Calu3 (cell line): ENCODE data around the gene ATCAY. TPM values are rescaled to one million over a fixed set of nuclear protein-coding genes. Genes with fewer than 3 reads are reported as not detected.
"Not testable (repeated sequence)": the region's sequence is repeated elsewhere in the genome, so short reads cannot be mapped to it uniquely, and the experiment has no call there.

Source experiments
- BruUV-seq: library from RNA; stranded (reverse); fragments of 400-500 nt; replicated peaks from 2 replicates; lab custom pipeline; 2021; lab: Mats Ljungman, UMichigan
- CTCF ChIA-PET: fragments of 300-600 bp; sonication (Branson Sonifier 250); formaldehyde crosslinking; loops from one replicate; lab custom pipeline; 2022; ENCODE audit warnings: antibody characterized with exemption; lab: Charles Lee
- DNase-seq: peaks from one replicate; pipeline ENCODE4 v3.0.0; 2022
- H3K27ac Mint-ChIP-seq: one replicate; pipeline ENCODE4 v1.8.0; 2022; ENCODE audit warnings: mixed read lengths; ENCODE audit not compliant: unreplicated experiment
- H3K27me3 Mint-ChIP-seq: one replicate; pipeline ENCODE4 v1.8.0; 2022; ENCODE audit warnings: mixed read lengths; ENCODE audit not compliant: unreplicated experiment
- H3K36me3 Mint-ChIP-seq: one replicate; pipeline ENCODE4 v1.8.0; 2022; ENCODE audit warnings: mild to moderate bottlenecking, moderate library complexity, mixed read lengths; ENCODE audit not compliant: insufficient read depth, unreplicated experiment
- H3K4me1 Mint-ChIP-seq: one replicate; pipeline ENCODE4 v1.8.0; 2022; ENCODE audit warnings: mild to moderate bottlenecking, low read depth, mixed read lengths; ENCODE audit not compliant: unreplicated experiment
- H3K4me3 Mint-ChIP-seq: one replicate; pipeline ENCODE4 v1.8.0; 2022; ENCODE audit warnings: mild to moderate bottlenecking, low read depth, moderate library complexity, mixed read lengths; ENCODE audit not compliant: unreplicated experiment
- H3K9me3 Mint-ChIP-seq: one replicate; pipeline ENCODE4 v1.8.0; 2022; ENCODE audit warnings: low read depth, mixed read lengths; ENCODE audit not compliant: unreplicated experiment
- intact Hi-C: fragments of 100-400 bp; cut with micrococcal nuclease; formaldehyde crosslinking; loops from one replicate; pipeline ENCODE4 v1.10.0; 2022; ENCODE audit not compliant: unreplicated experiment
- total RNA-seq: library from RNA; stranded (reverse); gene quantifications from 2 replicates; pipeline ENCODE4 v1.2.3, GENCODE V29; 2022
- TF ChIP-seq, protein P1 (sequence below): fragments of 200-600 bp; IDR thresholded peaks from one replicate; pipeline ENCODE4 v1.8.0; 2022; ENCODE audit warnings: antibody characterized with exemption; ENCODE audit not compliant: unreplicated experiment

The ATCAY gene
- total RNA-seq, 1 experiment from 2014 or later: not detected

DNA sequence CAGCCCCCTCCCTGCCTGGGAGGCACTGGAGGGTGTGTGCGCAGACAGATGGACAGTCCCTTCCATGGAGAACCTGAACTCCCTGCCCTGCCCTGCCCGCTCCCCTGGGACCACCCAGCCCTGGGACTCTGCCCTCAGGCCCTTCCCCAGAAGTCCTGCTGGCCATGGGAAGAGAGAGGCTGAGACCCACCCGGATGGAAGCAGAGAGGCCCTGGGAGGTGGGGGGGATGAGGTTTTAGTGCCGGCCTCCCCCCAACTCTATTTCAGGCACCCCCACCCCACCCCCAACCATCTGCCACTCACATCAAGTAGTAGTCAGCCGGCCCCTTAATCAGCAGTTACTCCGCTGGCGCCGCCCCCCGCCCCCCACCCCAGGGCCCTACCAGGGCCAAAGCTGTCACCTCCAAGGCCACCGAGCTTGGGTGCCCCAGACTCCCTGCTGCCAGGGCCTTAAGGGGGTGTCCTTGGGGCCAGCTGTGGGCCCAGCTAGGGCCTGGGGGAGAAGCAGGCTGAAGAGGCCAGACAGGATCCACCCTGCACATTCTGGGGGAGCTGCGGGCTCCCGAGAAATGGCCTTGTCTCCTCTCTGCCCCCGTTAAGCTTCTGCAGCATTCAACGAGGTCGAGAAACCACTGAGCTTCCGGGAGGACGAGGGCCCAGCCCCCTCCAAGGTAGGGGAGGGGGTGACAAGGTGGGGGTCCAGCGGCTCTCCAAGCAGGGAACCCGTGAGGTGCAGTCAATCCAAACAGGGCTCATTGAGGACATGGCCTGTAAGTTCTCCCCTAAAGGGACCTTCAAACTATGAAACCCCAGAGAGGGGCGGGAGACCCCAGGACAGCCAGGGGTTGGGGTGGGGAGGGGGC is 69.7 kb downstream of the ATCAY start:
- H3K27me3 Mint-ChIP-seq: peaks cover 13% of the 10 kb centered on the region
- H3K36me3 Mint-ChIP-seq: peaks cover 14% of the 10 kb centered on the region
- peaks cover 7% of the 10 kb centered on the region for H3K4me1 Mint-ChIP-seq
- no TSS peak for BruUV-seq
- intact Hi-C loops: no loop called here
- no peak overlapping the region for H3K27ac Mint-ChIP-seq
- H3K4me3 Mint-ChIP-seq: no peak overlapping the region
- TF ChIP-seq, protein P1, sequence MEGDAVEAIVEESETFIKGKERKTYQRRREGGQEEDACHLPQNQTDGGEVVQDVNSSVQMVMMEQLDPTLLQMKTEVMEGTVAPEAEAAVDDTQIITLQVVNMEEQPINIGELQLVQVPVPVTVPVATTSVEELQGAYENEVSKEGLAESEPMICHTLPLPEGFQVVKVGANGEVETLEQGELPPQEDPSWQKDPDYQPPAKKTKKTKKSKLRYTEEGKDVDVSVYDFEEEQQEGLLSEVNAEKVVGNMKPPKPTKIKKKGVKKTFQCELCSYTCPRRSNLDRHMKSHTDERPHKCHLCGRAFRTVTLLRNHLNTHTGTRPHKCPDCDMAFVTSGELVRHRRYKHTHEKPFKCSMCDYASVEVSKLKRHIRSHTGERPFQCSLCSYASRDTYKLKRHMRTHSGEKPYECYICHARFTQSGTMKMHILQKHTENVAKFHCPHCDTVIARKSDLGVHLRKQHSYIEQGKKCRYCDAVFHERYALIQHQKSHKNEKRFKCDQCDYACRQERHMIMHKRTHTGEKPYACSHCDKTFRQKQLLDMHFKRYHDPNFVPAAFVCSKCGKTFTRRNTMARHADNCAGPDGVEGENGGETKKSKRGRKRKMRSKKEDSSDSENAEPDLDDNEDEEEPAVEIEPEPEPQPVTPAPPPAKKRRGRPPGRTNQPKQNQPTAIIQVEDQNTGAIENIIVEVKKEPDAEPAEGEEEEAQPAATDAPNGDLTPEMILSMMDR: no peak
- no peaks in the 10 kb centered on the region for H3K9me3 Mint-ChIP-seq
- no peak for DNase-seq
- CTCF ChIA-PET: no interaction called here

DNA sequence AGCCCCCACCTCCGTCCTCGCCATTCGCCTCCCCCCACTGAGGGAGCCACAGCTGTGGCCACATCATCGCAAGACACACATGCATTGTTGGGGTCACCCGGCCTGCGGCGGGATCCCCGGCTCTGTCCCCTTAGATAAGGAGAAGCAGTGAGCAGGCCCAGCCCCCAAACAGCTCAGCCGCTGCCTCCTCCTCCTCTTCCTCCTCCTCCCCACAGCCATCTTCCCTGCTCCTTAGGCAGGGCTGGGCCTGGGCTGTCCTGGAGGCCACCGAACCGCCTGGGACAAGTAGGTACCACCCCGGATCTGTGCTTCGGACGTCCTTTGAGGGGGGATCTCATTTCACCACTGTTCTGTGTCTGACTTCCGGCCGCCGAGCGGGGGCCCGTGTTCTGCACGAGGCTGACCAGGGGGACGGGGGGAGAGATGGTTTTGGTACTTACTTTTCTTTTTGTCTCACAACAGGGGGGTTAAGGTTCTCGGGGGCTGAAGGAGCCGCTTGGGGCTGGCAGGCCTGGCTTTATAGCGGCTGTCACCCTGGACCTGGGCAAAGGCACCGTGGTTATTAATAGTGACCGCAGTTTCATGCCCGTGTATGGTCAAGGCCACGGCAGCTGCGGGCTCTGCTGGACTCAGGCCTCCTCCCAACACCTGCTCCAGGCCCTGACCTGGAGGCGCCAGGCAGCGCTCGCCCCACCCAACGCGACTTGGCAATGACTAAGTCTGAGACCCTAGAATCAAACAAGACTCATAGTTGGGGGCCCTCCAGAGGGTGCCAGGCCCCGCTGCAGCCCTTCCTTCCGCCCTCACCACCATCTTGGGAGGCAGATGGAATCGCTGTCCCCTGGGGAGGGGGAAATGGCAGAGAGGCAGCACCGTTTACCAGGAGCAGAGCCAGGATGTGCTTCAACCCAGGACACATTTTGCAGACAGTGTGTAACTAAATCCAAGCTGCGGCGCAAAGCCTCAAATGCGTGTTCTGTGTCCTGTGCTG is 70.7 kb downstream of the ATCAY start:
- Mint-ChIP-seq H3K9me3 (no peaks in the 10 kb centered on the region), H3K27me3 (peaks cover 13% of the 10 kb centered on the region), H3K4me3 (no peak overlapping the region), H3K27ac (no peak overlapping the region), H3K36me3 (peaks cover 23% of the 10 kb centered on the region), H3K4me1 (peaks cover 7% of the 10 kb centered on the region)
- CTCF ChIA-PET: no interaction called here
- TF ChIP-seq, protein P1: no peak
- BruUV-seq: no TSS peak
- intact Hi-C loops: no loop called here
- no peak for DNase-seq

DNA sequence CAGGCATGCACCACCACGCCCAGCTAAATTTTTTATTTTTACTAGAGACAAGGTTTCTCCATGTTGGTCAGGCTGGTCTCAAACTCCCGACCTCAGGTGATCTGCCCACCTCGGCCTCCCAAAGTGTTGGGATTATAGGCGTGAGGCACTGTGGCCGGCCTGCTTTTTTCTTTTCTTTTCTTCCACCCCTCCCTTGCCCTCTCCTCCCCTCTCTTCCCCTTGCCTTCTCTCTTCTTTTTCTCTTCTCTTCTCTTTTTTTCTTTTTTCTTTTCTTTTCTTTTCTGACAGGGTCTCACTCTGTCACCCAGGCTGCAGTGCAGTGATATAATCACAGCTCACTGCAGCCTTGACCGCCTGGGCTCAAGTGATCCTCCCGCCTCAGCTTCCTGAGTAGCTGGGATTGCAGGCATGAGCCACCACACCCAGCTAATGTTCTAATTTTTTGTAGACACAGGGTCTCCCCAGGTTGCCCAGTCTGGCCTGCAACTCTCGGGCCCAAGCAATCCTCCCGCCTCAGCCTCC is 72.3 kb downstream of the ATCAY start:
- H3K27ac Mint-ChIP-seq, H3K9me3 Mint-ChIP-seq, H3K4me3 Mint-ChIP-seq, H3K4me1 Mint-ChIP-seq, intact Hi-C loops, DNase-seq, BruUV-seq, CTCF ChIA-PET, H3K27me3 Mint-ChIP-seq: not testable (repeated sequence)
- H3K36me3 Mint-ChIP-seq: peaks cover 38% of the 10 kb centered on the region

DNA sequence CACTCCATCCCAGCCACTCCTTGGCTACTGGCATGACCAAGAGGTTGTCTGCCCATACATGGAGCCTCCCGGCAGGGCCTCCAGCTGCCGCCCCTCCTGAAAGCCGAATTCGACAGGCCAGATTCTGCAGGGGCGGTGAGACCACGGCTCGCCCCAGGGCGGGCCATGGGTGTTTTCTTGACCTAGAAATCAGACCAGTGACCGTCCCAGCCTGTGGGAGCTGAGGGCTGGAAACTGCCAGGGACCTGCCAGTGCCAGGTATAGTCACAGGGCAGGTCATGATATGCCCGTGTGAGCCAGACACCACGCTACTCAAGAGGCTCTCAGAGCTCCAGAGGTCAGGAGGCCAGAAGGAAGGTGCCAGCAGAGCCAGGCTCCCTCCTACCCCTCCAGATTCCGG is 73.6 kb downstream of the ATCAY start:
- TF ChIP-seq, protein P1: no peak
- H3K9me3 Mint-ChIP-seq: no peaks in the 10 kb centered on the region
- BruUV-seq: no TSS peak
- CTCF ChIA-PET: interaction anchor here (0.7 kb wide), 1 partner anchor 486 kb away, joined by 8 read pairs; no protein-coding TSS in a partner anchor
- no peaks in the 10 kb centered on the region for H3K4me1 Mint-ChIP-seq
- no peak for DNase-seq
- H3K27ac Mint-ChIP-seq: no peak overlapping the region
- peaks cover 39% of the 10 kb centered on the region for H3K36me3 Mint-ChIP-seq
- H3K4me3 Mint-ChIP-seq: no peak overlapping the region
- intact Hi-C loops: no loop called here
- H3K27me3 Mint-ChIP-seq: no peaks in the 10 kb centered on the region

DNA sequence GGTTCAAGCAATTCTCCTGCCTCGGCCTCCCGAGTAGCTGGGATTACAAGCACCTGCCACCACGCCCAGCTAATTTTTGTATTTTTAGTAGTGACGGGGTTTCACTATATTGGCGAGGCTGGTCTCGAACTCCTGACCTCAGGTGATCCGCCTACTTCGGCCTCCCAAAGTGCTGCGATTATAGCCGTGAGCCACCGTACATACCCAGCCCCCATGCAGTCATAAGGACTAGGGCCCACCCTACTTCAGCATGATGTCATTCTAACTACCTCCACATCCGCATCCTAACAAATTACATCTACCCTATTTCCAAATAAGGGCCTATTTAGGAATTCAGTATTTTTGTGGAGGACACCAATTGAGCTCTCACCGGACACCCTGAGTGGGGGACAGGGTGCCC is 74.8 kb downstream of the ATCAY start:
- intact Hi-C loops, BruUV-seq, H3K27ac Mint-ChIP-seq, CTCF ChIA-PET, DNase-seq, H3K9me3 Mint-ChIP-seq, H3K4me1 Mint-ChIP-seq, H3K4me3 Mint-ChIP-seq, H3K27me3 Mint-ChIP-seq: not testable (repeated sequence)
- H3K36me3 Mint-ChIP-seq: peaks cover 44% of the 10 kb centered on the region
